Fibroblast of lung (primary cell): ENCODE results near the gene UCK1. TPM values are rescaled to one million over a fixed set of nuclear protein-coding genes. Genes with fewer than 3 reads are reported as not detected.

ENCODE experiments used
- DNase-seq, 2 donors: peaks; one replicate each; pipeline versions ENCODE4 v3.0.0 to v3.0.0-alpha.2; 2010; ENCODE audit warnings: low read depth in 2 of 2
- H2AFZ ChIP-seq: 2 replicates; pipeline ENCODE4 v1.5.1; 2012; ENCODE audit warnings: low read length, control low read depth, inconsistent platforms
- H3K27ac ChIP-seq: 2 replicates; pipeline ENCODE4 v1.5.1; 2011; ENCODE audit warnings: low read length, control low read depth; ENCODE audit not compliant: insufficient read depth
- H3K27me3 ChIP-seq: 2 replicates; pipeline ENCODE4 v1.5.1; 2011; ENCODE audit warnings: mild to moderate bottlenecking, low read length; ENCODE audit not compliant: control insufficient read depth, insufficient read depth
- H3K36me3 ChIP-seq: 2 replicates; pipeline ENCODE4 v1.5.1; 2011; ENCODE audit warnings: low read length; ENCODE audit not compliant: control insufficient read depth, insufficient read depth
- H3K4me1 ChIP-seq: 2 replicates; pipeline ENCODE4 v1.5.1; 2011; ENCODE audit warnings: low read length; ENCODE audit not compliant: control insufficient read depth, insufficient read depth; ENCODE audit errors: extremely low read depth
- H3K4me2 ChIP-seq: 2 replicates; pipeline ENCODE4 v1.5.1; 2011; ENCODE audit warnings: low read length, control low read depth; ENCODE audit not compliant: insufficient read depth; ENCODE audit errors: extremely low read depth
- H3K4me3 ChIP-seq, 4 experiments: fragments of 200-600 bp in 1 of 4; sonication (generic) in 1 of 4; replicated peaks in 1 of 4; 2 replicates each; pipeline ENCODE4 v1.5.1; 2011 to 2016; ENCODE audit warnings: low read length in 4 of 4, low read depth in 3 of 4, mild to moderate bottlenecking in 3 of 4, control low read depth in 2 of 4, inconsistent platforms in 1 of 4, mixed read lengths in 1 of 4; ENCODE audit not compliant: insufficient read depth in 1 of 4; ENCODE audit errors: control extremely low read depth in 1 of 4
- H3K79me2 ChIP-seq: 2 replicates; pipeline ENCODE4 v1.5.1; 2012; ENCODE audit warnings: mild to moderate bottlenecking, low read length, inconsistent platforms; ENCODE audit not compliant: control insufficient read depth, insufficient read depth
- H3K9ac ChIP-seq: 2 replicates; pipeline ENCODE4 v1.5.1; 2011; ENCODE audit warnings: mild to moderate bottlenecking, low read length, control low read depth; ENCODE audit not compliant: insufficient read depth
- H3K9me3 ChIP-seq: 2 replicates; pipeline ENCODE4 v1.5.1; 2012; ENCODE audit warnings: low read depth, low read length; ENCODE audit not compliant: control insufficient read depth, insufficient read depth
- H4K20me1 ChIP-seq: 2 replicates; pipeline ENCODE4 v1.5.1; 2011; ENCODE audit warnings: low read length; ENCODE audit not compliant: control insufficient read depth, insufficient read depth; ENCODE audit errors: extremely low read depth
- CTCF ChIP-seq, 2 donors: IDR thresholded peaks in 1 of 2; conservative IDR thresholded peaks in 1 of 2; 1 replicate in 1 of 2; 2 replicates in 1 of 2; pipeline ENCODE4 v1.5.1; 2011 to 2012; ENCODE audit warnings: low read length in 2 of 2, control low read depth in 1 of 2, inconsistent platforms in 1 of 2, low read depth in 1 of 2, mild to moderate bottlenecking in 1 of 2
- EZH2 ChIP-seq: IDR thresholded peaks from 2 replicates; pipeline ENCODE4 v1.5.1; 2012; ENCODE audit warnings: low read length, control low read depth, mild to moderate bottlenecking; ENCODE audit errors: missing control alignments
- polyA plus RNA-seq, 2 donors: library from polyadenylated mRNA; depleted of rRNA in 1 of 2; stranded (reverse) in 1 of 2; unstranded in 1 of 2; fragments of >200 nt; gene quantifications; 2 replicates each; pipeline ENCODE4 v1.2.1, GENCODE V29; 2011 to 2012; ENCODE audit warnings: missing spikeins in 1 of 2
- total RNA-seq: library from RNA; depleted of rRNA; stranded (reverse); fragments of >200 nt; gene quantifications from 2 replicates; pipeline ENCODE4 v1.2.1, GENCODE V29; 2014

Gene UCK1
- total and polyA plus RNA-seq, 2 donors (not counting 1 experiment from before 2014, with no cell fraction given), result 20.9 to 22.3 TPM

GRCh38 chr9:131500939-131501541 is 30.0 kb downstream of the UCK1 start:
- Histone ChIP-seq H4K20me1 (no peaks in the 10 kb centered on the region), H3K36me3 (peaks cover 22% of the 10 kb centered on the region), H3K9ac (no peak overlapping the region), H3K79me2 (peaks cover 4% of the 10 kb centered on the region), H3K4me3 (no peak overlapping the region), H3K4me1 (no peaks in the 10 kb centered on the region), H3K27ac (no peak overlapping the region), H2AFZ (no peak overlapping the region), H3K4me2 (no peak overlapping the region), H3K9me3 (no peaks in the 10 kb centered on the region), H3K27me3 (no peaks in the 10 kb centered on the region)
- peak; percentile 47 to 67 for DNase-seq
- TF ChIP-seq EZH2 (no peak), CTCF (conservative IDR thresholded peaks at IDR 0.05 in 1 of 2, IDR thresholded peaks at IDR 0.05 in 1 of 2; ENCODE audit: low read depth in 1 of 2, low read length in 2 of 2) (no peak)

GRCh38 chr9:131500377-131500776 is 30.7 kb downstream of the UCK1 start:
- Histone ChIP-seq H3K36me3 (peaks cover 27% of the 10 kb centered on the region), H4K20me1 (no peaks in the 10 kb centered on the region), H3K27ac (no peak overlapping the region)

GRCh38 chr9:131499254-131499767 is 31.8 kb downstream of the UCK1 start:
- no peak overlapping the region for H2AFZ ChIP-seq
- H3K4me1 ChIP-seq, result no peaks in the 10 kb centered on the region
- no peaks in the 10 kb centered on the region for H4K20me1 ChIP-seq
- no peak overlapping the region for H3K4me3 ChIP-seq
- no peak overlapping the region for H3K4me2 ChIP-seq
- H3K9ac ChIP-seq, result no peak overlapping the region
- no peaks in the 10 kb centered on the region for H3K9me3 ChIP-seq
- H3K27me3 ChIP-seq, result no peaks in the 10 kb centered on the region
- DNase-seq, result no peak
- H3K36me3 ChIP-seq, result peaks cover 34% of the 10 kb centered on the region
- H3K79me2 ChIP-seq, result peaks cover 4% of the 10 kb centered on the region
- no peak overlapping the region for H3K27ac ChIP-seq
- no peak for TF ChIP-seq CTCF (conservative IDR thresholded peaks at IDR 0.05 in 1 of 2, IDR thresholded peaks at IDR 0.05 in 1 of 2; ENCODE audit: low read depth in 1 of 2, low read length in 2 of 2)
- TF ChIP-seq EZH2, result no peak

More at GRCh38 chr9:131500377-131500776, 30.7 kb downstream of the UCK1 start:
- H3K4me2 ChIP-seq, result no peak overlapping the region
- no peak for TF ChIP-seq CTCF (conservative IDR thresholded peaks at IDR 0.05 in 1 of 2, IDR thresholded peaks at IDR 0.05 in 1 of 2; ENCODE audit: low read depth in 1 of 2, low read length in 2 of 2)
- TF ChIP-seq EZH2, result no peak
- peaks cover 4% of the 10 kb centered on the region for H3K79me2 ChIP-seq
- DNase-seq, result no peak
- H3K4me1 ChIP-seq, result no peaks in the 10 kb centered on the region
- no peak overlapping the region for H3K9ac ChIP-seq
- H3K9me3 ChIP-seq, result no peaks in the 10 kb centered on the region
- H3K4me3 ChIP-seq, result no peak overlapping the region
- no peaks in the 10 kb centered on the region for H3K27me3 ChIP-seq
- H2AFZ ChIP-seq, result no peak overlapping the region
